ENCODE measurements around the gene DCST1.
A peak's percentile ranks its signal among the peaks of the same experiment; 100 is the strongest.

The DCST1 gene

DNA sequence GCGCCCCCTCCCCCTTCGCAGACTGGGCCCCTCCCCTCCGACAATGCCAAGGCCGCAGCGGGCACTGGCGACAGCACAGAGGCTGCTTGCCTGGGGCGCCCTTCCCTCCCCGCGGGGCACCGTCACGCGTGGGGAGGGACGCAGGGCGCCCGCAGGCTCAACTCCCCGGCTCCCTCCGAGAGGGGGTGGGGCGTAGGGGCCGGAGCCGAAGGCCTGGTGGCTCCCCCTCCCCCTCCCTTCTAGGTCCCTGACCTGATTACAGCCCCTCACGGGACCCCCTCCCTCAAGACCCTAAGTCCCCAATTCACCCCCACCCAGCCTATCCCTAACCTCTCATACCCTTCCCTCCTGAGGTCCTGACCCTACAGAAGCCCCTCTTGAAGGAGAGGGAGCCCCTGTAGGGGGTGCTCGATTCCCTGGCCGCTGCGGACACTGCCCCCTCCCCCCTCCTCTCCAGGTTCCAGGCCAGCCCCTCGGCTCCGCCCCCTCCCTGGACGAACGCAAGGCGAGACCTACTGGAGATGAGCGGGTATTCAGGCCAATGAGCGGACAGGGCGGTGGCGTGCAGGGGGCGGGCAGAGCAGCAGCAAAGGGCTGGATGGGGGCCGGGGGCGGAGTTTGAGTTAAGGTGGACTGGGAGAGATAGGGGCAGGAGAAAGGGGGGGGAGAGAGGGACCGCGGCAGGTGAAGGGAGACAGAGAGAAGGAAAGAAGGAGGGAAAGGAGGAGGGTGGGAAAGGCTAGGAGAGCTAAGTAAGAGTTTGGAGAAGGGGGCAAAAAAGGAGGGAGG, 31.8 kb upstream of the DCST1 start:
- DNase-seq = peak; percentile 99

DNA sequence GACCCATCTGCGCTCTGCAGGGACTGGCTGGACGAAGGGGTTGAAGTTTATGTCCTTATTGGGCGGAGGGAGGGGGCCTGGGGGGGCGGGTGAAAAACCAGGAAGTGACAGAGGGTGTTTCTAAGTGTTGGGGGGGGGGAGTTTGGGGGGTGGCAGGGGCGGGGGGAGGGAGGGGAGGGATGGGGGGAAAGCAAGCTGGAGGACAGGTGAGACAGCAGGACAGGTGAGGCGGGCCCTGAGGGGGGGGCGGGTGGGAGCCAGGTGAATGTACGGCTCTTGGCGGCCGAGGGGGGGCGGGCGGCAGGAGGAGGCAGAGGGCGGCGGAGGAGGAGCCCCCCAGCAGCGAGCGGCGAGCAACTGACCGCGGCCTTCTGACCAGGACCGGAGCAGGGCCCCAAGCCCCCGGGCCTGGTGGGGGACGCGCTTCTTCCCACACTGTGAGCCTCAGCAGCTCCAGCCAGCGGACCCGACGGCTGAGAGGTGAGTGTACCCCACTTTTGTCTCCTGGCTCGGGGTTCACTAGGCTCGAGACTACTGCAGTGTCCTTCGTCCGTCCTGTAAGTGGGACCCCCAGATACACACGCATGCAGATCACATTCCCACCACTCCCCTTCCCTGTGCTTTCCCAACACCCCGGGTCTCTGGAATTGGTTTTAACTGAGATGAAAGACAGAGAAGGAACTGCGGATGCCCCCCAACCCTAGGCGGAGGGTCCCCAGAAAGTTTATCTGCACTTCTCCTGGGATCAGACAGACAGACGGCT, 31.0 kb upstream of the DCST1 start, which contains the start of gene ZBTB7B:
TSS of gene ZBTB7B (plus strand) at position 339 of the 763 bp plus-strand sequence. CDS start 11,859 bp downstream, outside the sequence.
- DNase-seq = peak; percentile 49

DNA sequence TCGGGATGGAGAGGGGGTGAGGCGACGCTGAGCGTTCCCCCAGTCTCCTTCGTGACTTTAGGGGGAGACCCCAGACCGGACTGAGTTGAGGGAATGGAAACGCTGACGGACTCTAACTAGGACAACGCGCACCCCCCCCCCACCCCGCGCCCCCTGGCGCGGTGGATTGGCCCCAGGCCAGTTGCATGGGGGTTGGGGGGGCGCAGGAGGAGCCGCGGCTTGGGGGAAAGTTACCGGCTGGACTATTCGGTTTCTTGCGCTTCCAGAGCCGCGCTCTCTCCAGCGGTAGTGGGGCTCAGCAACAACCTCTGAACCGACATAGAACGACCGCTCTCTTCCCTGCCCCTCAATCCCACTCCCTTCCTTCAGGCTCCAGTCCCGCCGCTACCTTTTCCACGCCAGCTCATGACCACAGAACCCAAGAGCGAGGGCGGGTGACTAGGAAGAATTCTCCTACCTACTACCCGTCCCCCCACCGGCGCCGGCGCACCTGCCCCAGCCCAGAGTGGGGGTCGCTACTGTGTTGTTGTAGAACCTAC, 30.3 kb upstream of the DCST1 start:
- peak; percentile 52 for DNase-seq

DNA sequence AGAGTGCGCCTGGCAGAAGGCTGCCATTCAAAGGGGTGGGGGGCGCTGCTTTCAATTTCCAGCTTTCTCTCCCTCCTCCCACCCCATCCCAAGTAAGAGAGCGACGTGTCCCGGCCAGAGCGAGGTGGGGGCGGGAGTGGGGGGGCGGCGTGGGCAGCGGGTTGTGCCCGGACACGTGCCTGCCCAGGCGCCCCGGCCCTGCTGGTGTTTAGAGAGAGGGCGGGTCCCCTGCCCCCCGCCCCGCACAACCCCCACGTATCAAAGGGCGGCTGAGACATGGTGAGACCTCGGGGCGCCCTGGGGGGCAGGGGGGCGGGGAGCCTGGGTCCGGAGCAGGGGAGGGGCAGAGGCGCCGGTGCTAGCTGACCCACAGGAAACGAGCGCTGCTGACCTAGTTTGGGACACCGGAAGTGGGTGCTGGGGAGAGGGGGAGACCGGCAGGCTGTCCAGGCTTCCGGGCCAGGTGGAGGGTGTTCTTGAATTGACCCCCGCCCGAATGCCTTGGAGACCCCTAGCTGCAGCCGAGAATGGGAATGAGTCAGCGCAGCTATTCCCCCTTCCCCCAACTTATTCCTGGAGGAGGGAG, 29.8 kb upstream of the DCST1 start:
- peak; percentile 45 for DNase-seq

DNA sequence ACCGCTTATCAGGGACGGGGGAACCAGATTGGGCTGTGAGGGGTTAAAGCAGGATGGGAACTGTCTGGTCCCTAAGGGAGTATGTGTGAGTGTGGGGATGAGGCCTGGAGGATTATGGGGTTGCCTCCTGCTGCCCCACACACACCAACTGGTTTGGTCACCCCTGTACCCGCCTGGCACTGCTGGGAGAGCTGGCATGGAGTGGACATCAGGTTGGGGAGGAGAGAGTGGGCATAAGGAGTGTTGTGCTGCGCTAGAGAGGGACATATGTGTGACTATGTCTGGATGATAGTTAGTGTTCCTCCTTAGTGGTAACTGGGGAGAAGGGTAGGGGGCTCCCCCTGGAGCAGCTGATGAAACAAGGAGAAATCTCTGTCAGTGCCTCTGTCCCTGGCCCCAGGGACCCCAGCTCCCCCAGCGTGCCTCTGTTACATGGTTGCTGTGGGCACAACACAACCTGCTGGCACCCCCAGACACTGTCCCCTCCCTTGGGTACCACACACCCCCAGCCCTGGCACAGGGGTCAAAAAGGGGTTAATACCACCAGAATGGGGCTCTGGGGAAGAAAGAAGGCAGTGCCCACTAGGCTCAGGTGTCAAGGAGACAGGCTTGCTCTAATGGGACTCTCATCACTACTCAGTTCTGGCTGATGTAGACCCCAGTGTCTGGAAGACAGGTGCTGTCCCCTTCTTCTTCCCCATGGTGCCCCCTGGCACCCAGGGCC, 29.1 kb upstream of the DCST1 start:
- peak; percentile 25 for DNase-seq

DNA sequence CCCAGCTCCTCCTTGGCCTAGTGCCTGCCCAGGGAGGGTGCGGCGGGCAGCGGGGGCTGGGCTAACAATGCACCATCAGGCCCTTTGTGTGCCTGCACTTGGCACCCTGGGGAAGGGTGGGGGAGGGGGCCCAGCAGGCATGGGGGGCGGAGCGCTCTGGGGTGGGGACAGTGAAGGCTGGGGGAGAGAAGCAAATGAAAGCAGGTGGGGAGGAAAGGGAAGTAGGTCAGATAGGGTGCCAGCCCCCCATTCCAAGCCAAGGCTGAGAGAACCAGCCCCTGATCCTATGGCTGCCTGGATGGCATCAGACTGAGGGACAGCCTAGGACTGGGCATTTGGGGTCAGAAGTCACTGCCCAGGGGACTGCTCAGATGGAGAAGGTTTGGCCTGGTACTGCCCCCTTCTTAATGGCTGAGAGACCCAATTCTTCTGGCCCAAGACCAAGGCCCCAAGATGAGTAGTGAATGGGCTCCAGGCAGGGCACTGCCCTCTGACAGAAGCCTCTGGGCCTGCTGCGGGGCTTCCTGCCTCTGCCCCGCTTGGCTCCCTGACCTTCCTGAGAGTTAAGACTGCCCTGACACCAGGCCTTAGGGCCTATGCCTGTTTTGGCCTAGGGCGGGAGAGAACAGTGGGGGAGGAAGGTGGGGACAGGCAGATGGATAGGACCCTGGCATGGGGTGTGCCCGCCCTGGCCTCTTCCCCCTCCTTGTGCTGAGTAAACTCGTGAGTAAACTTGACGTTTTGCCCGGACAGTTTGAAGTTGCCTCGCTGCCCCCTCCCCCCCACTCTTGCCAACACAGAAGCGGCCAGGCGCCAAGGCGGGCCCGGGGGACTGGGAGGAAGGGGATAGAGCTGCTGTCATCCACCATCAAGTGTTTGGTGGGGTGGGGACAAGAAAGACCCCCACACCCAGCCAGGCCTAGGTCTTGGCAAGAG, 28.3 kb upstream of the DCST1 start:
- DNase-seq = peak; percentile 71

DNA sequence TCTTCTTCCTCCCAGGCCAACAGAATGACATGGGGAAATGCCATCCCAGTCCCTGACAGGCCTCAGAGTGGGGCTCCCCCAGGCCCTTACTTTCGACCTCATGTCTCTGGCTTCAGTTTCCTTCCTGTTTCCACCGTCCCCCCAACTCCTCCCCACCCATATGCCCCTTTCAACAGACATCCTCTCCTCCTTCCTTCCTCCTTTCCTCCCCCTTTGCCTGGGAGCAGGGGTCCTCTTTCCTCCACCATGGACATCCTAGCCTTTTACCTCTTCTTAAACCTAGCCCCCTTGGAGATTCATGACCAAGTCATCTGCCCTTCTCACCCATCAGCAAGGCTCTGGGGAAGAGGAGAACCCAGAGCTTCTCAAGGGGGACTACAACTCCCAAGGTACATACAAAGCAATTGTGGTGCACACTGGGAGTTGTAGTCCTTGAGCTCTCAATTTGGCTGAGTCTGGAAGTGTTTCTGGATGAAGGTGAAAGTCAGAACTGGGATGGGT, 27.0 kb upstream of the DCST1 start:
- peak; percentile 84 for DNase-seq

DNA sequence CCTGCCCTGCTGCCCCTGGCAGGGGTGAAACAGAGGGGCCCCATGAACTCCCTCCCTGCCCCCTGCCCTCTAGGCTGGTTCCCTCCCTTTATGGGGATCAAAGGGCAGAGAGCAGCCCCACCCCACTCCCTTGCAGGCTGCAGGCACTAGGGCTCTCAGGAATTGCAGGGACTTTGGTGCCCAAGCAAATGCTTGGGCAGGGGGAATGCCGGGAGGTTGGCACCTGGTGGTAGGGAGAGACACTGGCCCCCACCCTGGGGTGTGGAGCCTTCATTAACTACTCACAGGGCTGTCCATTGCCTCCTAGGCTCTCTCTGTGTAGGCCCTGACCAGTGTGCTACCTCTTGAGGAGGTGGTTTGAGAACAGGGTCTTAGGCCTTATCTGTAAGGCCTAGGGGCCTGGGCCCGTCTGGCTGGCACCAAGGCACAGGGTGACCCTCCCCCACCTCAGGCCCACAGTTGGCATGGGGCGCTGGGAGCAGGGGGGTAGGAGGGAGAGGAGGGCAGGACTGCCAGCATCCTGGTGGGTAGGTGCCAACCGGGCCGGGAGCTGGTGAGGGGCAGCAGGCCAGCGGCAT, 26.3 kb upstream of the DCST1 start:
- DNase-seq = no peak

DNA sequence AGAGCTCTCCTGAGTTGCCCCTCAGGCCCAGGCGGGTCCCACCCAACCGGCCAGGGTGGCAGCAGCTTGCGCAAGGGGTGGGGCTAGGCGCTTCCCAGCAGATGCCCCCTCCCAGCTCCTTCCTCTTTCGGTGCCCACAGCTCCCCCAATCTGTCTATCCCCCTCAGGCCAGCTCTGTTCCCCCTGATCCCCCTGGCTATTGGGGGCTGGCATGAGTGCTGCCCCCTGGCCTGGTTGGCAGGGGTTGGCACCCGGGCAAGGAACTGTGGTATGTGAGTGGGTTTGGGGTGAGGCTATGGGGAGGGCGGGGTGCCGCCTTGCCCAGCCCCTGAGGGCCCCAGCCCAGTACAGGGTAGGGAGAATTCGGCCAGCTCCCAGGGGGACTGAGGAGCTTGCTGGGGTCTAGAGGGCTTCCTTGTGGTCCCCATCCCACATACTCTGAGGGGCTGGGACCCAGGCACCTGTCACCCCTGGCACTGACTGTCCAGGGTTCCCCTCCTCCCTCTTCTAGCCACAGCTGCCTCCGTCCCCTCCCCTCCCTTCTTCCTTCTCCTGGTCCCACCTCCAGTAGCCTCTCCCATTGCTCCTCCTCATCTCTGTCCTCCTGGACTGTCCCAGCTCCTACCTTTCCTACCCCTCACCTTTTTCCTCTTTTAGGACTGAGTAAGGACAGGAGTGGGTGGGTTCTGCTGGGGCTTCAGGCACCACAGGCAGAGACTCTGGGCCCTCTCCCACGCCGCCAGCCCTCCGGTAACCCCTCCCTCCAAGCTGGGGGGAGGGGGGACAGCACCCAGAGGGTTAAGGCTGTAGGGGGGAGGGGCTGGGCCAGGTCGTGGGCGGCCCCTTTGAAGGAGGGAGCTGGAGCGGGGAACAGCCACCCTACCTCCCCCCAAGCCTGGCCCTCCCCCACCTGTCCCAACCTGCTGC, 25.3 kb upstream of the DCST1 start:
- DNase-seq = peak; percentile 56

DNA sequence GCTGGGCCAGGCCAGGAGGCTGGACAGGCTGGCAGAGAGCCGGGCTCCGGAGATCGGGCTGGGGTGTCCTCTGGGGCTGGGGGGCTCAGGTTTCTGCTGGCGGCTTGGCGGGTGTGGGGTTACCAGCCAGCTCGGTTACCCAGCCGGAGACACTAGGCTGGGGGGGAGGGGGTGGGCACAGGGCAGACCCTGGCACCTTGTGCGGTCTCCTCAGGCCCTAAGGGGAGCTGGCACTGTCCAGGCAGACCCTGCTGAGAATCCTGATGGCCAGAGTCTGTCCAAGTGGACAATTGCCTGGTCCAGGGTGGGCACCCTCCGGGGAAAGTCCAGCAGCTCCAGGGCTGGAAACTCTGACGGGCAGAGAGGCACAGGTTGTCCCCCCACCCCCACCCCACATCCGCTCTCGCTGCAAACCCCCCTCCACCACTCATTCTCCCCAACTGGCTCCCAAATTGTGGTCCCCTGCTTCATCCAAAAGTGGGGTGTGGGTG, 24.4 kb upstream of the DCST1 start:
- no peak for DNase-seq

DNA sequence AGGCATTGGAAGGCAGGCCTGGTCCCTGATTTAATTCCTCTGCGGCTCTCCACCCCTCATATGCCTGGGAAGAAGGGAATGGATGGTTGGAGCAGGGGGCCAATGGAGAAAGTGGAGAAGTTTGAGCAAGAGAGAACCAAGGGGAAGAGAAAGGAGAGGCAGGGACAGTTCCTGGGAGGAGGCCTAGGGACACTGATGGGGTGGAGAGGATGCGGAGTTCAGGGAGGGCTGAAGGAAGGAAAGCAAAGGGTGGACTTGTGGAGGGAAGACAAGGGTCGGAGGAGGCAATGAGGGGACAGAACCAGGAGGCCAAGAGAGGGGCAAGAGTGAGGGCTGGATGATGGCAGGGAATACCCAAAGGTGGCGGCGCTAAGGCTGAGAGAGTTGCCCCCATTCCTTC, 23.9 kb upstream of the DCST1 start:
- no peak for DNase-seq

DNA sequence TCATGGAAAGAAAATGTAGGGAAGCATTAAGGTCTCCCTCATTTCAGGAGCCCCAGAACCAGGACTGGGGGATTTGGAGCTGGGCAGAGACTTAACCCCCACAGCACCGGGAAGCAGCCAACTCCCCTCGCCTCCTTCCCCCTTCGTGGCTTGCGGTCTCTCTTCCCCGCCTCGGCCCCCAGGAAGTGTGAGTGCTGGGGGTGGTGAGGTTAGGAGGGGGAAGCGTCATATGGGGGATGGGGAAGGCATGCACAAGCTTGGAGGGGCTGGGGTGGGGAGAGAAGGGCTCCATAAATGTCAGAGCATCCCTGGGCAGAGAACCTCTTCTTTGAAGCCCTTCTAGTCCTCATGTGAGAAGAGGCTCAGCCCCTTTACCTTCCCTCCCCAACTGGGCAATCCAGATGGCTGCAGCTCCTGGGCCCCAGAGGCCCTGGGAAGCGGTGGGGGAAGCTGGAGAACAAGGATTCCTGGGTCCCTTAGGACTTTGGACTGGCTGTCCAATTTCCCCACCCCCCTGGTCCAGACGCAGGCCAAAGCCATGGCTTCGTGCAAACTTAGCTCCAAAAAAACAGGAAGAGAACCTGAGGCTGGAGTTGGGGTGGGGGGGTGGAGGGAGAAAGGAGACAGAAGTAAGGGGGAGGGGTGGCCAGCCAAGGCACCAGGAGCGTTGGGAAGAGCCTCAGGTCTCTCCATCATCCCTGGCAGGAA, 23.3 kb upstream of the DCST1 start:
- peak; percentile 29 for DNase-seq

DNA sequence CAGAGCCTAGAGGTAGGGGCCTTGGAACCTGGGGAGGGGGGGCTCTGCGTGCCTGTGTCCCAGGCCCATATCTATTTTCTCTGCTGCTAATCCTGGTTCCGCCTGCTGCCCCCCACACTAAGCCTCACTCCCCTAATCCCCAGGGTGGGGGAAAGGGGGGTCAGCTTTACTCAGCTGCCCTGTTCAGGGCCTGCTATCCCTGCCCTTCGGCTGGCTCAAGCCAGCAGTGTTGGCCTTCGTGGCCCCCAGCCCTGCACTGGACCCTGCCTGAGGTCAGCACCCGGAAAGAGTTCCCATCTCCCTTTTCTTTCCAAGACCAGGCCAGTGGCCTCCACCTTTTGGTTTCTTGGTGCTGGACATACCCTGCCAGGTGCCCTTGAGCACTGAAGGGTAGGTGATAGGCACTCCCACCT, 22.6 kb upstream of the DCST1 start:
- no peak for DNase-seq

DNA sequence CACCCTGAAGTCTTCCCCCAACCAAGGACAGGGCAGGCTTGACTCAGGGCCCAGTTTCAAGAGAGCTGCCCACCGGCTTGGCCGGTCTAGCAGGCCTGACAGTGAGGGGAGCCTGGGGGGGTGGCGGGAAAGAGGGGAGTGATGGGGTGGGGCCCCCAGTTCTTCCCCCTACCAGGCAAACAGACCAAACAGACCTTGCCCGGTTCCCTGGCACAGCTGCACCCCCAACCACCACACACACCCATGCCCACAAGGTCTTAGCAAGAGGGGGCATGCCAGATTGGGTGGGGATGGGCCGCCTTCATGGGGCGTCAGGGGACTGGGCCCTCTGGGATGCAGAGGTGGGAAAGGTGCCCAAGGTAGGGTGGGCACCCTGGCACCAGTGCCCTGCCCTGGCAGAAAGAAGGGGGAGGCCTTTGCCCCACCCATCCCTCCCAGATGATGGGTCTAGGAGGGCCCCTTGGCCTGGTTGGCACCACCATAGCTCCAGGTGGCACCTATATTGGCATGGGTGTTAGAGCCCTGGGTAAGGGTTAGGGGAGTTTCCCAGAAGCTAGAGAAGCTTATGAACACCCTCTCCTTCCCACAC, 22.1 kb upstream of the DCST1 start:
- no peak for DNase-seq

DNA sequence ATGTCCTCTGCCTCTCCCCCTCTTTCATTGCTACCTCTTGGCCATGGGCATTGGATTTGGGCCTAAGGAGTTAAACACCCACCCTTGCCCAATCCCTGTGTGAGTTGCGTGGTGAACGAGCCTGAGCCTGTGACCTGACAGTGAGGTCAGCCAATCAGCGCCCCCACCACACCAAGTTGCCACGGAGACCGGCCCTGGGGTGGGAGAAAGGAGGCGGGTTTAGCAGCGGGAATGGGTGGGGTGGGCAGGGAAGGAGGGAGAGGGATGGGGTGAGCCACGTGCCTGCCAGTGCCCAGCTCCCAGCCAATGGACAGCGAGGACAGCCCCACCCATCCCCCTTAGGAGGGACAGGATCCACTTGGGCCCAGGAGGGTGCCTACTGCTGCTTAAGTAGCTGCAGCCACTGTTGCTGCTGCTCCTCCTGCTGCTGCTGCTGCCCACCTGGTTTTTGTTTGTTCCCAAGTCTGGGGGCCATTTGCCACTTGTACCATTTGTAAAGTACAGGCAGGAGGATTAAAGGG, 21.5 kb upstream of the DCST1 start:
- peak; percentile 94 for DNase-seq

DNA sequence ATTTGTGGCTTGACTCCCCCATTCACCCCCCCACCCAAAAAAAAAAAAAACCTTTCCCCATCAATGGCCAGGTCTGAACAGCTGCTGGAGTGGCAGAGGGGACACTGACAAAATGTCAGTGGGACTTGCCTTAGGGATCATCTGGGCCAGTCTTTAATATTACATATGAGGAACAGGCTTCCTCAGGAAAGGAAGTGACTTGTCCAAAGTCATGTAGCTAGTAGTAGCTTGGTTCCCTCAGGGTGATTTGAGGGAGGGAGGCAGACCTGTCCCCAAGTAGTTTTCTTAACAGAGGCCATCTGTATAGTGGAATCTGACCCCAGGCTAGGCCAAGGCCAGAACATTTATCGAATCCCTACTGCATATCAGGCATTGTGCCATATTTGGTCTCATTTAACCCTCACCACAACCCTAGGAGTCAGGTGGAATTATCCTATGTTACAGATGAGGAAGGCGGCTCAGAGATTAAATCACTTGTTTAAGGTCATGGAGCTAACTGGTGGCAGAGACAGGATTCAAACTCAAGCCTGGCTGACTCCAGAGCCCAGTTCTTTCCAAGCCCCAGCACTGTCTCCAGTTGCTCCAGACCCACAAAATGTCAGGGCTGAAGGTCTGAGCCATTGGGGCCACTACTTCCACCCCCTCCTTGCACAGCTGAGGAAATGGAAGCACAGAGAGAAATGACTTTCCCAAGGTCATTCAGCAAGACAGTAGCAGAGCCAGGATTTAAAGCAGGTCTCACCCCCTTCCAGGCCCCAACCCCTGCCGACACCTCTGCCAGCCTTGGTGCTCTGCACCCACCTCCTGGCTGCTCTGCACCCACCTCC, 20.6 kb upstream of the DCST1 start:
- peak; percentile 62 for DNase-seq

DNA sequence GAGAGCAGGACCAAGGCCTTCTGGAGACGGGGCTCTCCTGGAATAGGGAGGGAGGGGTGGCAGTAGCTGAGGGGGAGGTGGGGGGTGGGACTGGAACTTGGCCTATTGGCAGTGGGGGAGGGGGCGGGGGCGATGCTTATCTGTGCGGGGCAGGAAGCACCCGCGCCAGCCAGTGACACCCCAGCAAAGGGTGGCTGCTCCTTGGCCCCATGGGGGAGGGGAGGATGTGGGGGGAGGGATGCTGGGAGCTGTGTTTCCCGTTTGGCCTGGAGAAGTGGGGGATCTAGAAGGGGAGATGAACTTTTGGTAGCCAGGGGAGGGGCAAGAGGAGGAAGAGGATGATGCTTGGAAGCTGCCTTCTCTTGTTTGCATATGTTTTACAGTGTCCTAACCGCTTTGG, 20.0 kb upstream of the DCST1 start:
- peak; percentile 76 for DNase-seq

All from hematopoietic multipotent progenitor cell treated with erythropoietin and hydrocortisone succinate and interleukin-3 and kit ligand, for 6 days (in vitro differentiated cells).